ENCODE data around the gene SLC22A5. TPM values are rescaled to one million over a fixed set of nuclear protein-coding genes. Genes with fewer than 3 reads are reported as not detected.
"Not testable (repeated sequence)": the region's sequence is repeated elsewhere in the genome, so short reads cannot be mapped to it uniquely, and the experiment has no call there.

The SLC22A5 gene
- total RNA-seq, 1 donor from 2014 or later: 14.7 TPM

- Mint-ChIP-seq H3K36me3 (ENCODE audit: insufficient read depth) (no peaks in the 10 kb centered on the region), H3K9me3 (ENCODE audit: low read depth) (no peaks in the 10 kb centered on the region), H3K27ac (no peak overlapping the region), H3K27me3 (no peaks in the 10 kb centered on the region), H3K4me1 (ENCODE audit: low read depth) (peaks cover 6% of the 10 kb centered on the region), H3K4me3 (ENCODE audit: low read depth) (no peak overlapping the region)
- no peak for DNase-seq (ENCODE audit: low spot score, unreplicated experiment)
- no peak for TF ChIP-seq CTCF (IDR thresholded peaks at IDR 0.05; ENCODE audit: unreplicated experiment)
Observed at GRCh38 chr5:132437604-132438266, 68.2 kb downstream of the SLC22A5 start.

GRCh38 chr5:132438267-132438645 is 68.7 kb downstream of the SLC22A5 start:
- H3K27ac Mint-ChIP-seq; H3K36me3 Mint-ChIP-seq (ENCODE audit: insufficient read depth); H3K9me3 Mint-ChIP-seq (ENCODE audit: low read depth); H3K4me1 Mint-ChIP-seq (ENCODE audit: low read depth); H3K4me3 Mint-ChIP-seq (ENCODE audit: low read depth); H3K27me3 Mint-ChIP-seq; DNase-seq (ENCODE audit: low spot score, unreplicated experiment): not testable (repeated sequence)

- DNase-seq (ENCODE audit: low spot score, unreplicated experiment): no peak
- TF ChIP-seq CTCF (IDR thresholded peaks at IDR 0.05; ENCODE audit: unreplicated experiment): no peak
- Mint-ChIP-seq H3K9me3 (ENCODE audit: low read depth) (no peaks in the 10 kb centered on the region), H3K27me3 (no peaks in the 10 kb centered on the region), H3K27ac (no peak overlapping the region), H3K4me1 (ENCODE audit: low read depth) (peaks cover 6% of the 10 kb centered on the region), H3K36me3 (ENCODE audit: insufficient read depth) (no peaks in the 10 kb centered on the region), H3K4me3 (ENCODE audit: low read depth) (no peak overlapping the region)
Observed at GRCh38 chr5:132438917-132439316, 69.4 kb downstream of the SLC22A5 start.

GRCh38 chr5:132439521-132440089 is 70.1 kb downstream of the SLC22A5 start:
- Mint-ChIP-seq H3K9me3 (ENCODE audit: low read depth) (no peaks in the 10 kb centered on the region), H3K27me3 (no peaks in the 10 kb centered on the region), H3K4me3 (ENCODE audit: low read depth) (no peak overlapping the region), H3K27ac (no peak overlapping the region), H3K4me1 (ENCODE audit: low read depth) (peaks cover 8% of the 10 kb centered on the region), H3K36me3 (ENCODE audit: insufficient read depth) (no peaks in the 10 kb centered on the region)
- TF ChIP-seq CTCF (IDR thresholded peaks at IDR 0.05; ENCODE audit: unreplicated experiment): no peak
- DNase-seq (ENCODE audit: low spot score, unreplicated experiment): no peak

- TF ChIP-seq CTCF (IDR thresholded peaks at IDR 0.05; ENCODE audit: unreplicated experiment): no peak
- H3K27ac Mint-ChIP-seq: no peak overlapping the region
- no peak for DNase-seq (ENCODE audit: low spot score, unreplicated experiment)
- no peaks in the 10 kb centered on the region for H3K36me3 Mint-ChIP-seq (ENCODE audit: insufficient read depth)
- H3K27me3 Mint-ChIP-seq: peaks cover 5% of the 10 kb centered on the region
- peaks cover 7% of the 10 kb centered on the region for H3K4me1 Mint-ChIP-seq (ENCODE audit: low read depth)
- H3K4me3 Mint-ChIP-seq (ENCODE audit: low read depth): no peak overlapping the region
- no peaks in the 10 kb centered on the region for H3K9me3 Mint-ChIP-seq (ENCODE audit: low read depth)
Observed at GRCh38 chr5:132444061-132444460, 74.6 kb downstream of the SLC22A5 start.

Small RNAs within 50 kb of the gene (microRNA-seq; reads per million reads assigned to microRNA genes)
- gene MIR3936 (ENCODE audit: borderline number of aligned reads, unreplicated experiment): not detected

Other genes with a start within 250 kb of the SLC22A5 start
- gene P4HA2, start 141.9 kb upstream of the SLC22A5 start, total RNA-seq: 18.5 and 23.8 TPM in 2 replicates
- 14.3 and 14.7 TPM in 2 replicates for gene PDLIM4, start 112.0 kb upstream of the SLC22A5 start, total RNA-seq
- 0.48 TPM in 1 of 2 replicates, not detected in the other for gene SLC22A4, start 75.3 kb upstream of the SLC22A5 start, total RNA-seq
- 2.3 and 4.1 TPM in 2 replicates for gene IRF1, start 121.1 kb downstream of the SLC22A5 start, total RNA-seq
- gene IL5, start 173.8 kb downstream of the SLC22A5 start, total RNA-seq: not detected in 2 replicates
- gene RAD50, start 187.3 kb downstream of the SLC22A5 start, total RNA-seq: 50.2 and 52.4 TPM in 2 replicates